K562 (cell line): ENCODE data around the gene SLC5A11. TPM values are rescaled to one million over a fixed set of nuclear protein-coding genes. Genes with fewer than 3 reads are reported as not detected.

Source experiments
- CCNT2 ChIP-seq: IDR thresholded peaks from 2 replicates; pipeline ENCODE4 v1.6.1; 2011; ENCODE audit warnings: borderline replicate concordance, low read depth, mild to moderate bottlenecking, moderate library complexity, mixed read lengths, low read length; ENCODE audit not compliant: insufficient read length; ENCODE audit errors: extremely low read depth
- GABPB1 ChIP-seq: sonication (generic); formaldehyde crosslinking; IDR thresholded peaks from 2 replicates; pipeline ENCODE4 v1.8.0; 2022; ENCODE audit warnings: mild to moderate bottlenecking, missing genetic modification reagents
- GTF2E2 ChIP-seq: fragments of 200-800 bp; sonication (Bioruptor generic); IDR thresholded peaks from 2 replicates; pipeline ENCODE4 v1.6.1; 2016; ENCODE audit warnings: missing genetic modification characterization, missing compliant biosample characterization
- KLF16 ChIP-seq: IDR thresholded peaks from 2 replicates; pipeline ENCODE4 v1.6.1; 2016; ENCODE audit warnings: antibody characterized with exemption
- MECOM ChIP-seq: fragments of 250-450 bp; sonication (Bioruptor Pico); IDR thresholded peaks from 2 replicates; pipeline ENCODE4 v1.8.0; 2022; ENCODE audit warnings: inconsistent platforms
- NFXL1 ChIP-seq: fragments of 450-650 bp; formaldehyde crosslinking; IDR thresholded peaks from 2 replicates; pipeline ENCODE4 v1.4.0; 2021; ENCODE audit warnings: mild to moderate bottlenecking
- PML ChIP-seq: IDR thresholded peaks from 2 replicates; pipeline ENCODE4 v1.6.1; 2012; ENCODE audit warnings: low read length, inconsistent platforms
- TARDBP ChIP-seq: fragments of 450-650 bp; IDR thresholded peaks from 2 replicates; pipeline ENCODE4 v1.6.1; 2016
- ZNF24 ChIP-seq: fragments of 450-650 bp; IDR thresholded peaks from 2 replicates; pipeline ENCODE4 v1.6.1; 2016
- ZNF717 ChIP-seq: fragments of 250-450 bp; sonication (Bioruptor Pico); IDR thresholded peaks from 2 replicates; pipeline ENCODE4 v1.5.0; 2021
- polyA plus RNA-seq, 8 experiments: library from polyadenylated mRNA; depleted of rRNA in 4 of 8; stranded (reverse) in 5 of 8; unstranded in 3 of 8; fragments of >200 nt; fragmentation: Nextera tagmentation in 2 of 8; fragmentation: Illumina TruSeq in 1 of 8; extraction: Ambion mirVana in 2 of 8; extraction: Trizol in 1 of 8; gene quantifications; 2 replicates each; pipeline versions ENCODE4 v1.2.1 to v1.2.3, GENCODE V29; 2011 to 2014; ENCODE audit warnings: inconsistent platforms in 1 of 8, missing spikeins in 1 of 8
- total RNA-seq, 7 experiments: library from RNA; depleted of rRNA in 6 of 7; stranded (reverse); fragments of >200 nt in 6 of 7; fragmentation: Illumina TruSeq in 2 of 7; extraction: Trizol in 2 of 7; gene quantifications; 2 replicates each; pipeline versions ENCODE4 v1.2.1 to v1.2.3, GENCODE V29; 2011 to 2021; ENCODE audit warnings: low replicate concordance in 1 of 7
- TF ChIP-seq, protein P1 (sequence below): fragments of 450-650 bp; IDR thresholded peaks from 2 replicates; pipeline ENCODE4 v1.6.1; 2016; ENCODE audit warnings: low read depth
- TF ChIP-seq, protein P2 (sequence below), 2 experiments: fragments of 450-650 bp; IDR thresholded peaks; 2 replicates each; pipeline ENCODE4 v1.6.1; 2016; ENCODE audit warnings: mild to moderate bottlenecking in 2 of 2, borderline replicate concordance in 1 of 2, low read depth in 1 of 2, moderate library complexity in 1 of 2

The SLC5A11 gene
- total and polyA plus RNA-seq, 9 of the 15 experiments (the other 6 are each of a cell fraction or from before 2014, with no cell fraction given): 0.04 to 0.25 (median 0.11) TPM; not detected in 3

DNA sequence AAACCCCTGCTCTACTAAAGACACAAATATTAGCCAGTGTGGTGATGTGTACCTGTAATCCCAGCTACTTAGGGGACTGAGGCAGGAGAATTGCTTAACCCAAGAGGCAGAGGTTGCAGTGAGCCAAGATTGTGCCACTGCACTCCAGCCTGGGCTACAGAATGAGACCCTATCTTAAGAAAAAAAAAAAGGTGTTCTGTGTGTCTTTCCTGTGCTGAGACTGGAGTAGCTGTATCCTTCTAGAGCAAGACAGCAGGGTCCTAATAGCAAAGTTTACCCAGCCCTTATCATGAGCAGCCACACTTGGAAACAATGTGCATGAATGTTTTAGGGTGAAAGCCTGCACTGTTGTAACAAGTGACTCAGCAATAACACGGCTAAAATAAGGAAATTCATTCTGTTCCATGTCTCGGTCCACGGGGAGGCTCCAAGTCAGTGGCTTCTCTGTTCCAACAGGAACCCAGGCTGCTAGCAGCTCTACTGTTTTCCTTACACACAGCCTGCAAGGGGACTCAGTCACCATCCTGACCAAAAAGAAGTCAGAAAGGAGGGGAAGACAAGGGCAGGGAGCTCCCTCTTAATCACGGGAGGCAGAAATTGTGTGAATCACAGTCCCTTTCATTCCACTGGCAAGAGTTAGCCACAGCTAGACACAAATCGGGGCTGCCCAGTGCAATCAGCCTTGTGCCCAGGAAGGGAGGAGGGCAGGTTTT lies 7.1 kb upstream of the SLC5A11 start (continued):
- TF ChIP-seq, protein P1, sequence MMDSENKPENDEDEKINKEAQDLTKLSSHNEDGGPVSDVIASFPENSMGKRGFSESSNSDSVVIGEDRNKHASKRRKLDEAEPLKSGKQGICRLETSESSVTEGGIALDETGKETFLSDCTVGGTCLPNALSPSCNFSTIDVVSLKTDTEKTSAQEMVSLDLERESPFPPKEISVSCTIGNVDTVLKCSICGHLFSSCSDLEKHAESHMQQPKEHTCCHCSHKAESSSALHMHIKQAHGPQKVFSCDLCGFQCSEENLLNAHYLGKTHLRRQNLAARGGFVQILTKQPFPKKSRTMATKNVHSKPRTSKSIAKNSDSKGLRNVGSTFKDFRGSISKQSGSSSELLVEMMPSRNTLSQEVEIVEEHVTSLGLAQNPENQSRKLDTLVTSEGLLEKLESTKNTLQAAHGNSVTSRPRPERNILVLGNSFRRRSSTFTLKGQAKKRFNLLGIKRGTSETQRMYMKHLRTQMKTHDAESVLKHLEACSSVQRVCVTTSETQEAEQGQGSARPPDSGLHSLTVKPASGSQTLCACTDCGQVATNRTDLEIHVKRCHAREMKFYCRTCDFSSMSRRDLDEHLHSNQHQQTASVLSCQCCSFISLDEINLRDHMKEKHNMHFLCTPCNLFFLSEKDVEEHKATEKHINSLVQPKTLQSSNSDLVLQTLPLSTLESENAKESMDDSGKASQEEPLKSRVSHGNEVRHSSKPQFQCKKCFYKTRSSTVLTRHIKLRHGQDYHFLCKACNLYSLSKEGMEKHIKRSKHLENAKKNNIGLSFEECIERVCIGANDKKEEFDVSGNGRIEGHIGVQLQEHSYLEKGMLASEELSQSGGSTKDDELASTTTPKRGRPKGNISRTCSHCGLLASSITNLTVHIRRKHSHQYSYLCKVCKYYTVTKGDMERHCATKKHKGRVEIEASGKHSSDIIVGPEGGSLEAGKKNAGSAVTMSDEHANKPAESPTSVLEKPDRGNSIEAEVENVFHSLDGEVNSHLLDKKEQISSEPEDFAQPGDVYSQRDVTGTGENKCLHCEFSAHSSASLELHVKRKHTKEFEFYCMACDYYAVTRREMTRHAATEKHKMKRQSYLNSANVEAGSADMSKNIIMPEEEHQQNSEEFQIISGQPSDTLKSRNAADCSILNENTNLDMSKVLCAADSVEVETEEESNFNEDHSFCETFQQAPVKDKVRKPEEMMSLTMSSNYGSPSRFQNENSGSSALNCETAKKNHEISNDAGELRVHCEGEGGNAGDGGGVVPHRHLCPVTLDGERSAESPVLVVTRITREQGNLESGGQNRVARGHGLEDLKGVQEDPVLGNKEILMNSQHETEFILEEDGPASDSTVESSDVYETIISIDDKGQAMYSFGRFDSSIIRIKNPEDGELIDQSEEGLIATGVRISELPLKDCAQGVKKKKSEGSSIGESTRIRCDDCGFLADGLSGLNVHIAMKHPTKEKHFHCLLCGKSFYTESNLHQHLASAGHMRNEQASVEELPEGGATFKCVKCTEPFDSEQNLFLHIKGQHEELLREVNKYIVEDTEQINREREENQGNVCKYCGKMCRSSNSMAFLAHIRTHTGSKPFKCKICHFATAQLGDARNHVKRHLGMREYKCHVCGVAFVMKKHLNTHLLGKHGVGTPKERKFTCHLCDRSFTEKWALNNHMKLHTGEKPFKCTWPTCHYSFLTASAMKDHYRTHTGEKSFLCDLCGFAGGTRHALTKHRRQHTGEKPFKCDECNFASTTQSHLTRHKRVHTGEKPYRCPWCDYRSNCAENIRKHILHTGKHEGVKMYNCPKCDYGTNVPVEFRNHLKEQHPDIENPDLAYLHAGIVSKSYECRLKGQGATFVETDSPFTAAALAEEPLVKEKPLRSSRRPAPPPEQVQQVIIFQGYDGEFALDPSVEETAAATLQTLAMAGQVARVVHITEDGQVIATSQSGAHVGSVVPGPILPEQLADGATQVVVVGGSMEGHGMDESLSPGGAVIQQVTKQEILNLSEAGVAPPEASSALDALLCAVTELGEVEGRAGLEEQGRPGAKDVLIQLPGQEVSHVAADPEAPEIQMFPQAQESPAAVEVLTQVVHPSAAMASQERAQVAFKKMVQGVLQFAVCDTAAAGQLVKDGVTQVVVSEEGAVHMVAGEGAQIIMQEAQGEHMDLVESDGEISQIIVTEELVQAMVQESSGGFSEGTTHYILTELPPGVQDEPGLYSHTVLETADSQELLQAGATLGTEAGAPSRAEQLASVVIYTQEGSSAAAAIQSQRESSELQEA: no peak
- TF ChIP-seq KLF16: peak; percentile 77; the same call in 1 of the 2 replicates
- peak; percentile 92 for TF ChIP-seq CCNT2
- TF ChIP-seq, protein P2, sequence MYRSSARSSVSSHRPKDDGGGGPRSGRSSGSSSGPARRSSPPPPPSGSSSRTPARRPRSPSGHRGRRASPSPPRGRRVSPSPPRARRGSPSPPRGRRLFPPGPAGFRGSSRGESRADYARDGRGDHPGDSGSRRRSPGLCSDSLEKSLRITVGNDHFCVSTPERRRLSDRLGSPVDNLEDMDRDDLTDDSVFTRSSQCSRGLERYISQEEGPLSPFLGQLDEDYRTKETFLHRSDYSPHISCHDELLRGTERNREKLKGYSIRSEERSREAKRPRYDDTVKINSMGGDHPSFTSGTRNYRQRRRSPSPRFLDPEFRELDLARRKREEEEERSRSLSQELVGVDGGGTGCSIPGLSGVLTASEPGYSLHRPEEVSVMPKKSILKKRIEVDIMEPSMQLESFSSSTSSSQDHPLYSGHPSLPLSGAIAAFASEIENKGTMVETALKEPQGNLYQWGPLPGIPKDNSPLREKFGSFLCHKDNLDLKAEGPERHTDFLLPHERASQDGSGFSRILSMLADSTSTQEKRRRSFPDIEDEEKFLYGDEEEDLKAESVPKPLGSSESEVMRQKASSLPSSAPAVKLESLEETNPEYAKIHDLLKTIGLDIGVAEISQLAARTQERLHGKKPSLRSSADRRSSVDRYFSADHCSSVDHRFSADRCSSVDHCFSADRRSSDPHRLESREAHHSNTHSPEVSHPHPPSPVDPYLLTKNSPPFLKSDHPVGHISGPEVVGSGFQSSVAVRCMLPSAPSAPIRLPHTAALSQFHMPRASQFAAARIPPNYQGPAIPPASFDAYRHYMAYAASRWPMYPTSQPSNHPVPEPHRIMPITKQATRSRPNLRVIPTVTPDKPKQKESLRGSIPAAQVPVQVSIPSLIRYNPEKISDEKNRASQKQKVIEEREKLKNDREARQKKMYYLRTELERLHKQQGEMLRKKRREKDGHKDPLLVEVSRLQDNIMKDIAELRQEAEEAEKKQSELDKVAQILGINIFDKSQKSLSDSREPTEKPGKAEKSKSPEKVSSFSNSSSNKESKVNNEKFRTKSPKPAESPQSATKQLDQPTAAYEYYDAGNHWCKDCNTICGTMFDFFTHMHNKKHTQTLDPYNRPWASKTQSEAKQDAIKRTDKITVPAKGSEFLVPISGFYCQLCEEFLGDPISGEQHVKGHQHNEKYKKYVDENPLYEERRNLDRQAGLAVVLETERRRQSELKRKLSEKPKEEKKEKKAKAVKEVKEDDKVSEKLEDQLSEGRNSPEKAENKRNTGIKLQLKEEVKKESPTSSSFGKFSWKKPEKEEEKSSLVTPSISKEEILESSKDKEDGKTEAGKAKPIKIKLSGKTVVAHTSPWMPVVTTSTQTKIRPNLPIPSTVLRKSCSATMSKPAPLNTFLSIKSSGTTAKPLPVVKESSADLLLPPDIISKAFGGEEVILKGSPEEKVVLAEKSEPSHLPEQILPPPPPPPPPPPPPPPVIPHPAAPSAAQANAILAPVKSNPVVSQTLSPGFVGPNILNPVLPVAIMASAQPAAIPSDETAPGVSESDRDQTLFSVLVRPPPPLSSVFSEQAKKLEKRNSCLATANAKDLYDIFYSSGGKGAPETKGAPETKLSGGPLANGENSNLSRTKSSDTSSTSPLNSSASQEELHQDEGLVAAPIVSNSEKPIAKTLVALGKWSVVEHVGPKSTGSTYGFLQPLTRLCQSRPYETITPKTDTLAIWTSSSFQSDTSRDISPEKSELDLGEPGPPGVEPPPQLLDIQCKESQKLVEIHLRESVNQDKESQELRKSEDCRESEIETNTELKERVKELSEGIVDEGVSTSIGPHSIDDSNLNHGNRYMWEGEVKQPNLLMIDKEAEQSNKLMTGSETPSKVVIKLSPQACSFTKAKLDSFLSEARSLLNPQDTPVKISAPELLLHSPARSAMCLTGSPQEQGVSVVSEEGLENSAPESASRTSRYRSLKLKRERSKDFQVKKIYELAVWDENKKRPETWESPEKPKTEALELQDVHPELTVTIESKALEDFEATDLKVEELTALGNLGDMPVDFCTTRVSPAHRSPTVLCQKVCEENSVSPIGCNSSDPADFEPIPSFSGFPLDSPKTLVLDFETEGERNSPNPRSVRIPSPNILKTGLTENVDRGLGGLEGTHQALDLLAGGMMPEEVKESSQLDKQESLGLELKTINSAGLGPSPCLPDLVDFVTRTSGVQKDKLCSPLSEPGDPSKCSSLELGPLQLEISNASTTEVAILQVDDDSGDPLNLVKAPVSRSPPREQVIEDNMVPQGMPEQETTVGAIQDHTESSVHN (IDR thresholded peaks at IDR 0.05; ENCODE audit: borderline replicate concordance in 1 of 2, low read depth in 1 of 2): peak in 1 of 2 experiments; percentile 74; a peak in 1 of 4 replicates
- no peak for TF ChIP-seq MECOM (CRISPR knock-in tag)
- TF ChIP-seq TARDBP: no peak; the same call in 1 of the 2 replicates
- TF ChIP-seq GABPB1 (CRISPR knock-in tag): no peak
- no peak for TF ChIP-seq NFXL1 (CRISPR knock-in tag)
- TF ChIP-seq PML: peak; percentile 83
- no peak for TF ChIP-seq ZNF717
- TF ChIP-seq ZNF24: peak; percentile 77
- TF ChIP-seq GTF2E2 (tag): no peak
